Measurements from ENCODE around the gene MLLT1.

Gene MLLT1

GRCh38 chr19:6233056-6233826 lies 46.5 kb downstream of the MLLT1 start:
- DNase-seq (ENCODE audit: low read depth): no peak
- TF ChIP-seq CTCF (IDR thresholded peaks at IDR 0.05; ENCODE audit: insufficient read depth, low read depth, low read length, missing control alignments): no peak
- no peak overlapping the region for H3K4me3 ChIP-seq (ENCODE audit: low read depth, low read length)

- no peak overlapping the region for H3K4me3 ChIP-seq (ENCODE audit: low read depth, low read length)
- TF ChIP-seq CTCF (IDR thresholded peaks at IDR 0.05; ENCODE audit: insufficient read depth, low read depth, low read length, missing control alignments): no peak
- no peak for DNase-seq (ENCODE audit: low read depth)
Measured at GRCh38 chr19:6232601-6233055, 47.1 kb downstream of the MLLT1 start.

- no peak for TF ChIP-seq CTCF (IDR thresholded peaks at IDR 0.05; ENCODE audit: insufficient read depth, low read depth, low read length, missing control alignments)
- DNase-seq (ENCODE audit: low read depth): no peak
- no peak overlapping the region for H3K4me3 ChIP-seq (ENCODE audit: low read depth, low read length)
Measured at GRCh38 chr19:6230991-6231448, 48.8 kb downstream of the MLLT1 start.

- no peak overlapping the region for H3K4me3 ChIP-seq (ENCODE audit: low read depth, low read length)
- no peak for TF ChIP-seq CTCF (IDR thresholded peaks at IDR 0.05; ENCODE audit: insufficient read depth, low read depth, low read length, missing control alignments)
- no peak for DNase-seq (ENCODE audit: low read depth)
Measured at GRCh38 chr19:6229951-6230712, 49.6 kb downstream of the MLLT1 start.

- no peak for TF ChIP-seq CTCF (IDR thresholded peaks at IDR 0.05; ENCODE audit: insufficient read depth, low read depth, low read length, missing control alignments)
- no peak overlapping the region for H3K4me3 ChIP-seq (ENCODE audit: low read depth, low read length)
- no peak for DNase-seq (ENCODE audit: low read depth)
Measured at GRCh38 chr19:6229216-6229913, 50.4 kb downstream of the MLLT1 start.

- DNase-seq (ENCODE audit: low read depth): no peak
- TF ChIP-seq CTCF (IDR thresholded peaks at IDR 0.05; ENCODE audit: insufficient read depth, low read depth, low read length, missing control alignments): no peak
- no peak overlapping the region for H3K4me3 ChIP-seq (ENCODE audit: low read depth, low read length)
Measured at GRCh38 chr19:6228551-6229215, 51.1 kb downstream of the MLLT1 start.

Data from GM12865 (cell line).